ENCODE measurements around the gene SIKE1.
"Not testable (repeated sequence)": the region's sequence is repeated elsewhere in the genome, so short reads cannot be mapped to it uniquely, and the experiment has no call there.

DNA sequence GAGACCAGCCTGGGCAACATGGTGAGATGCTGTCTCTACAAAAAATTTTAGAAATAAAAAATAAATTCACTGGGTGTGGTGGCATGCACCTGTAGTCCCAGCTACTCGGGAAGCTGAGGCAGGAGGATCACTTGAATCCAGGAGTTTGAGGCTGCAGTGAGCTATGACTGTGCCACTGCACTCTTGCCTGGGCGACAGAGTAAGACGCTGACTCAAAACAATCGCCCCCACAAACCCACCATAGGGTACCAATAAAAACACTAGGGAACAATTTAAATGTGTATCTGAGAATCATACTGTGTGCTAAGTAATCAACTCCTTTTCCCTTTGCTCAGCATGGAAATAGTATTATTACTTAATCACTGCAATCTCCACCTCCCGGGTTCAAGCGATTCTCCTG is 26.8 kb downstream of the SIKE1 start:
- TF ChIP-seq, protein P1, sequence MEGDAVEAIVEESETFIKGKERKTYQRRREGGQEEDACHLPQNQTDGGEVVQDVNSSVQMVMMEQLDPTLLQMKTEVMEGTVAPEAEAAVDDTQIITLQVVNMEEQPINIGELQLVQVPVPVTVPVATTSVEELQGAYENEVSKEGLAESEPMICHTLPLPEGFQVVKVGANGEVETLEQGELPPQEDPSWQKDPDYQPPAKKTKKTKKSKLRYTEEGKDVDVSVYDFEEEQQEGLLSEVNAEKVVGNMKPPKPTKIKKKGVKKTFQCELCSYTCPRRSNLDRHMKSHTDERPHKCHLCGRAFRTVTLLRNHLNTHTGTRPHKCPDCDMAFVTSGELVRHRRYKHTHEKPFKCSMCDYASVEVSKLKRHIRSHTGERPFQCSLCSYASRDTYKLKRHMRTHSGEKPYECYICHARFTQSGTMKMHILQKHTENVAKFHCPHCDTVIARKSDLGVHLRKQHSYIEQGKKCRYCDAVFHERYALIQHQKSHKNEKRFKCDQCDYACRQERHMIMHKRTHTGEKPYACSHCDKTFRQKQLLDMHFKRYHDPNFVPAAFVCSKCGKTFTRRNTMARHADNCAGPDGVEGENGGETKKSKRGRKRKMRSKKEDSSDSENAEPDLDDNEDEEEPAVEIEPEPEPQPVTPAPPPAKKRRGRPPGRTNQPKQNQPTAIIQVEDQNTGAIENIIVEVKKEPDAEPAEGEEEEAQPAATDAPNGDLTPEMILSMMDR (IDR thresholded peaks at IDR 0.05): not testable (repeated sequence)
- TF ChIP-seq POLR2A (IDR thresholded peaks at IDR 0.05): not testable (repeated sequence)
